K562 (cell line): ENCODE results near the gene AMOTL1. TPM values are rescaled to one million over a fixed set of nuclear protein-coding genes. Genes with fewer than 3 reads are reported as not detected.
A peak's percentile ranks its signal among the peaks of the same experiment; 100 is the strongest.

Source experiments
- ATAC-seq: fragments of 200-7000 bp; cut with Tn5 transposase; 3 replicates; pipeline ENCODE4 v1.9.1; 2020; ENCODE audit warnings: moderate library complexity
- BruUV-seq: library from RNA; stranded (reverse); fragments of 400-500 nt; replicated peaks from 2 replicates; lab custom pipeline; 2021; lab: Mats Ljungman, UMichigan
- CTCF ChIA-PET: fragments of 300-600 bp; formaldehyde crosslinking; extraction: SDS; loops from one replicate; lab custom pipeline; 2021; ENCODE audit warnings: low intra/inter-chr PET ratio; lab: Yijun Ruan, JAX
- POLR2A ChIA-PET: fragments of 300-600, 350-650 bp; sonication (Branson Sonifier 250); formaldehyde crosslinking; extraction: SDS; loops from one replicate; lab custom pipeline; 2021; ENCODE audit warnings: antibody characterized with exemption, inconsistent platforms; lab: Yijun Ruan, JAX
- DNase-seq, 4 experiments: peaks; one replicate each; pipeline versions ENCODE4 v3.0.0 to v3.0.0-alpha.2; 2011 to 2018; ENCODE audit warnings: low spot score in 3 of 4, mixed read lengths in 3 of 4; ENCODE audit errors: extremely low read depth in 1 of 4
- FAIRE-seq: peaks from 2 replicates; lab custom pipeline; 2011; peaks lifted over from hg19 to GRCh38; lab: Jason Lieb, UNC
- H2AFZ ChIP-seq: 2 replicates; pipeline ENCODE4 v1.6.0; 2011; ENCODE audit warnings: low read depth, low read length, control low read depth, inconsistent platforms
- H3K27ac ChIP-seq: fragments of 200-600 bp; 3 replicates; pipeline ENCODE4 v1.8.0; 2011; ENCODE audit warnings: low read depth, mild to moderate bottlenecking, control low read depth, inconsistent platforms, low read length, moderate library complexity, mixed read lengths; ENCODE audit errors: extremely low read depth
- H3K27me3 ChIP-seq, 2 experiments: fragments of 300-600 bp in 1 of 2; 2 replicates in 1 of 2; 3 replicates in 1 of 2; pipeline versions ENCODE4 v1.6.0 to v1.8.0; 2011; ENCODE audit warnings: inconsistent platforms in 2 of 2, low read length in 2 of 2, mild to moderate bottlenecking in 1 of 2, mixed read lengths in 1 of 2, moderate library complexity in 1 of 2; ENCODE audit not compliant: control insufficient read depth in 2 of 2, insufficient read depth in 2 of 2
- H3K36me3 ChIP-seq: fragments of 300-600 bp; 3 replicates; pipeline ENCODE4 v1.8.0; 2011; ENCODE audit warnings: mild to moderate bottlenecking, low read length, inconsistent platforms; ENCODE audit not compliant: control insufficient read depth, insufficient read depth
- H3K4me1 ChIP-seq, 2 experiments: fragments of 200-600 bp in 1 of 2; replicated peaks in 1 of 2; 2 replicates in 1 of 2; 3 replicates in 1 of 2; pipeline versions ENCODE4 v1.5.1 to v1.8.0; 2011; ENCODE audit warnings: inconsistent platforms in 2 of 2, low read length in 2 of 2, mild to moderate bottlenecking in 1 of 2, mixed read lengths in 1 of 2, moderate library complexity in 1 of 2; ENCODE audit not compliant: control insufficient read depth in 2 of 2, insufficient read depth in 2 of 2
- H3K4me2 ChIP-seq: 2 replicates; pipeline ENCODE4 v1.6.1; 2011; ENCODE audit warnings: low read length, control low read depth, inconsistent platforms, mixed read lengths; ENCODE audit not compliant: insufficient read depth
- H3K4me3 ChIP-seq: fragments of 200-600 bp; sonication (generic), shearing (Covaris generic); 2 replicates; pipeline ENCODE4 v1.5.1; 2016; ENCODE audit warnings: control low read depth, inconsistent platforms
- H3K79me2 ChIP-seq: fragments of 200-600 bp; 3 replicates; pipeline ENCODE4 v1.8.0; 2011; ENCODE audit warnings: low read length, inconsistent platforms; ENCODE audit not compliant: control insufficient read depth, insufficient read depth
- H3K9ac ChIP-seq, 2 experiments: 2 replicates each; pipeline versions ENCODE4 v1.6.0 to v1.6.1; 2011; ENCODE audit warnings: low read depth in 2 of 2, low read length in 2 of 2, control low read depth in 1 of 2, inconsistent platforms in 1 of 2, mild to moderate bottlenecking in 1 of 2, mixed read lengths in 1 of 2; ENCODE audit not compliant: insufficient read depth in 1 of 2
- H3K9me1 ChIP-seq: one replicate; pipeline ENCODE4 v1.6.0; 2011; ENCODE audit warnings: inconsistent platforms, mild to moderate bottlenecking, low read length, moderate library complexity; ENCODE audit not compliant: control insufficient read depth, insufficient read depth
- H3K9me3 ChIP-seq: replicated peaks from 2 replicates; pipeline ENCODE4 v1.5.1; 2011; ENCODE audit warnings: low read depth, low read length, inconsistent platforms; ENCODE audit not compliant: control insufficient read depth, insufficient read depth
- H4K20me1 ChIP-seq: replicated peaks from 2 replicates; pipeline ENCODE4 v1.6.1; 2011; ENCODE audit warnings: low read length, inconsistent platforms, mixed read lengths; ENCODE audit not compliant: control insufficient read depth, insufficient read depth
- CEBPZ ChIP-seq: fragments of 150-350 bp; IDR thresholded peaks from 2 replicates; pipeline ENCODE4 v1.6.1; 2014; ENCODE audit warnings: low read depth, mild to moderate bottlenecking, low read length, borderline replicate concordance
- CHD4 ChIP-seq: fragments of 200-600 bp; sonication (generic); IDR thresholded peaks from 3 replicates; pipeline ENCODE4 v1.6.1; 2012; ENCODE audit warnings: low read depth, mild to moderate bottlenecking, mixed read lengths, low read length, inconsistent platforms; ENCODE audit not compliant: insufficient read depth, insufficient replicate concordance, poor library complexity, severe bottlenecking
- RAD51 ChIP-seq: fragments of 450-650 bp; IDR thresholded peaks from 2 replicates; pipeline ENCODE4 v1.7.1; 2016; ENCODE audit warnings: low read depth, mild to moderate bottlenecking, borderline replicate concordance
- ZNF175 ChIP-seq: fragments of 200-800 bp; sonication (Bioruptor generic); IDR thresholded peaks from 2 replicates; pipeline ENCODE4 v1.6.1; 2016; ENCODE audit warnings: low read depth, mild to moderate bottlenecking, missing genetic modification characterization, missing compliant biosample characterization
- WGBS: fragments of 100-300 bp; shearing (Covaris generic); methylation state at CpG from one replicate; pipeline ENCODE4 v1.1.6; 2016; ENCODE audit warnings: low coverage, mixed read lengths; ENCODE audit not compliant: insufficient coverage; ENCODE audit errors: missing lambda C conversion rate; 5-methylcytosine and 5-hydroxymethylcytosine counted together
- in situ Hi-C: fragments of 300-500 bp; cut with MboI; formaldehyde crosslinking; loops from 4 replicates; pipeline ENCODE4 v1.15.0; 2018; ENCODE audit warnings: inconsistent platforms, mixed read lengths
- intact Hi-C: fragments of 100-400 bp; cut with micrococcal nuclease; formaldehyde crosslinking; loops from 2 replicates; pipeline ENCODE4 v1.14.2; 2022
- polyA plus RNA-seq, 8 experiments: library from polyadenylated mRNA; depleted of rRNA in 4 of 8; stranded (reverse) in 5 of 8; unstranded in 3 of 8; fragments of >200 nt; fragmentation: Nextera tagmentation in 2 of 8; fragmentation: Illumina TruSeq in 1 of 8; extraction: Ambion mirVana in 2 of 8; extraction: Trizol in 1 of 8; gene quantifications; 2 replicates each; pipeline versions ENCODE4 v1.2.1 to v1.2.3, GENCODE V29; 2011 to 2014; ENCODE audit warnings: inconsistent platforms in 1 of 8, missing spikeins in 1 of 8
- total RNA-seq, 7 experiments: library from RNA; depleted of rRNA in 6 of 7; stranded (reverse); fragments of >200 nt in 6 of 7; fragmentation: Illumina TruSeq in 2 of 7; extraction: Trizol in 2 of 7; gene quantifications; 2 replicates each; pipeline versions ENCODE4 v1.2.1 to v1.2.3, GENCODE V29; 2011 to 2021; ENCODE audit warnings: low replicate concordance in 1 of 7

The AMOTL1 gene
- total and polyA plus RNA-seq, 9 of the 15 experiments (the other 6 are each of a cell fraction or from before 2014, with no cell fraction given), result 4.0 to 35.4 (median 14.0) TPM

DNA sequence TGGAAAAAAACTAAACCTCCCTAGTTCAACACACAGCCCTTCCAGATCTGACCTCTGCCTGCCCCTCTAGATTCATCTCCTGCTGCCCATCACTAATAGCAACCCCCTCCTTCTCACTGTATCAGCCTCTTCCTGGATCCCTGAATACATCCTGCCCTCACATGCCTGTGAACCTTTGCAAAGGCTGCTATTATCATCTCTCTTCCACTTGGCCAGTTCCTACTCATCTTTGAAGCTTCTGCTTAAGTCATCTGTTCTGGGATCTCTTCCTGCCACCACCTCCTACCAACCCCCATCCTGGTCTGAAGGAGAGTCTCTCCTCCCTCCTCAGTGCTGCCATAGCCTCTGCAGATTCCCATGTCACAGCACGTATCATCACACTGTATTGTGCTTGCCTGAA, 38.0 kb upstream of the AMOTL1 start:
- Histone ChIP-seq H3K27me3 (no peaks in the 10 kb centered on the region), H3K9me1 (no peaks in the 10 kb centered on the region), H3K9me3 (no peaks in the 10 kb centered on the region), H3K36me3 (no peaks in the 10 kb centered on the region), H3K79me2 (no peaks in the 10 kb centered on the region), H3K4me1 (peaks cover 4 to 44% of the 10 kb centered on the region in 2 experiments; a peak in 4 of 5 replicates), H2AFZ (no peak overlapping the region), H3K27ac (no peak overlapping the region), H3K4me2 (no peak overlapping the region), H3K9ac (no peak overlapping the region), H3K4me3 (no peak overlapping the region), H4K20me1 (no peaks in the 10 kb centered on the region)
- 31% methylated on average over 1 of the region's 1 CpG for WGBS
- ATAC-seq (no peak), DNase-seq (no peak), FAIRE-seq (no peak)
- TF ChIP-seq RAD51, result no peak
- TF ChIP-seq CEBPZ, result no peak
- 0 out of 2 replicates have a peak, but pooled peaks have one; percentile 23 for TF ChIP-seq ZNF175
- no peak for TF ChIP-seq CHD4
- intact Hi-C loops, result loop anchor here (5.0 kb wide), 1 partner anchor 93 kb away; no protein-coding TSS in a partner anchor
- ChIA-PET POLR2A (interaction anchor here (1.2 to 1.9 kb wide), 2 partner anchors 16 to 29 kb away, joined by 6 to 7 read pairs; no protein-coding TSS in a partner anchor), CTCF (no interaction called here)
- no TSS peak for BruUV-seq
- in situ Hi-C loops, result no loop called here
